GF-D8 (cell line): ENCODE measurements around the gene IFNE.

Source experiments
- DNase-seq: peaks from one replicate; lab custom pipeline; 2025; lab: John Stamatoyannopoulos, UW

IFNE gene, protein sequence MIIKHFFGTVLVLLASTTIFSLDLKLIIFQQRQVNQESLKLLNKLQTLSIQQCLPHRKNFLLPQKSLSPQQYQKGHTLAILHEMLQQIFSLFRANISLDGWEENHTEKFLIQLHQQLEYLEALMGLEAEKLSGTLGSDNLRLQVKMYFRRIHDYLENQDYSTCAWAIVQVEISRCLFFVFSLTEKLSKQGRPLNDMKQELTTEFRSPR

DNA sequence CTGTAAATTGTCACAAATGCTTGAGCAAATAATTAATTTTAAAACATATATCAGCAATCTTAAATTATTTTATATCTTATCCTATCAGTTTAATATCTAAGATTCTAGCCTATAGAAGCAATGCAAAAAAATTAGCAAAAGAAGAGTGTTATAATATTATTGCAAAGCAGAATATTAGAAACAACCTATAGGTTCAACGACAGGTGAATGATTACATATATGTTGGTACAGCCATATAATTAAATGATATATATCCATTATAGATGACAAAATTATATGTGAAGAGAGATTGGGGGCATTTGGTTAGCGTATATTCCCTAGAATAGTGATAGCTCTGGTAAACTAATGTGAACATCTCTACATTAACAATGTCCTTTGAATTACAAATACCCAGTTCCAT, at the start of gene IFNE:
Gene IFNE, minus strand, starts transcription at position 101 of the 400 bp plus-strand sequence. CDS start 619 bp downstream, outside the sequence.
- no peak for DNase-seq

DNA sequence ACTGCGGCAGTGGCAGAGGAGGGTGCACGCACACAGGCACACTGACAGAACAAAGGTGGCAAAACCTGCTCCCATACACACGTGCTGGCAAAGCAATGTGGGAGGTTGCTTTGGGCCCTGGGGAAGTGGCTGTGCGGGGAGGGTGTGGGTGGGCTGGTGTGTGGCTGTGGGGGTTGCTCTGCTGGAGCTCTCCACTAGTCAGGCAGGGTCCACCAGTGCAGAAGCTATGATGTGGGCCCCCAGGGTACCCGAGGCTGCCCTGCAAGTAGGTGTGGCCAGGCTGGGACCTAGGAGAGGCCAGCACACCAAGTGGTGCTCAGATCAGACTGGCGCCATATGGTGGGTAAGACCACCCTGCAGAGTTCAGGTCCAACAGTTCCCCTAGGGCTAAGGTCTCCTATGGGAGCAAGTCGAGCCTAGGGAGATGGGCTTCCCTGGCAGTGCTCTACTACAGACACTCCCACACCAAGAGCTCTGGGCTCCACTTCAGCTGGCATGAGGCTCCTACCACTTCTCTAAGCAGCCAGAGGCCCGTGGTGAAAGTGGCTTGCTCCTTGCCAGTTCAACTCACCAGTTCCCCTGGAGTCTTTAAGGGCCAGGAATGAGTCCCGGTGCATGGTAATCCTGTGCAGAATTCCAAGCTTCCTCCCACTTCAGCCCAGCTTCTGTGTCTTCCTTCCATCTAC, 46.2 kb upstream of the IFNE start:
- no peak for DNase-seq

DNA sequence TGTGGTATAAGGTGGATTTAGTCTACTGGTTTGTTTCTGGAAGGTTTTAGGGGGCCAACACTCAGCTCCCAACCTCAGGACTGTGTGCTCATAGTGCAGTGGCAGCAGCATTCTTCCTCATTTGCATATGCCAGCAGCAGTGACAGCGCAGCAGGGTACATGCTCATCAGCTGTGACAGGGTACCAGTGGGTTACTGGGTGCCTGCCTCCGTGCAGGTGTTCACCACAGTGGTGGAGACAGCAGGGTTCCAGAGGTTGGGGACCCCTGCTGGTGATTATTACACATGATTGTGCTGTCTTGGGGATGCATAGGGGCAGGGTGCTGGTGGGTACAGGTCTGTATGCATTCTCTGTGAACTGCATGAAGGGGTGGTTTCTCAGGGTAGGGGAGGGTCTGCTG, 45.5 kb upstream of the IFNE start:
- DNase-seq, result no peak

- no peak for DNase-seq
These were observed 43.1 kb upstream of the IFNE start for GRCh38 chr9:21525174-21525573.

- DNase-seq, result no peak
These were observed 42.2 kb upstream of the IFNE start for GRCh38 chr9:21524099-21524830.

DNA sequence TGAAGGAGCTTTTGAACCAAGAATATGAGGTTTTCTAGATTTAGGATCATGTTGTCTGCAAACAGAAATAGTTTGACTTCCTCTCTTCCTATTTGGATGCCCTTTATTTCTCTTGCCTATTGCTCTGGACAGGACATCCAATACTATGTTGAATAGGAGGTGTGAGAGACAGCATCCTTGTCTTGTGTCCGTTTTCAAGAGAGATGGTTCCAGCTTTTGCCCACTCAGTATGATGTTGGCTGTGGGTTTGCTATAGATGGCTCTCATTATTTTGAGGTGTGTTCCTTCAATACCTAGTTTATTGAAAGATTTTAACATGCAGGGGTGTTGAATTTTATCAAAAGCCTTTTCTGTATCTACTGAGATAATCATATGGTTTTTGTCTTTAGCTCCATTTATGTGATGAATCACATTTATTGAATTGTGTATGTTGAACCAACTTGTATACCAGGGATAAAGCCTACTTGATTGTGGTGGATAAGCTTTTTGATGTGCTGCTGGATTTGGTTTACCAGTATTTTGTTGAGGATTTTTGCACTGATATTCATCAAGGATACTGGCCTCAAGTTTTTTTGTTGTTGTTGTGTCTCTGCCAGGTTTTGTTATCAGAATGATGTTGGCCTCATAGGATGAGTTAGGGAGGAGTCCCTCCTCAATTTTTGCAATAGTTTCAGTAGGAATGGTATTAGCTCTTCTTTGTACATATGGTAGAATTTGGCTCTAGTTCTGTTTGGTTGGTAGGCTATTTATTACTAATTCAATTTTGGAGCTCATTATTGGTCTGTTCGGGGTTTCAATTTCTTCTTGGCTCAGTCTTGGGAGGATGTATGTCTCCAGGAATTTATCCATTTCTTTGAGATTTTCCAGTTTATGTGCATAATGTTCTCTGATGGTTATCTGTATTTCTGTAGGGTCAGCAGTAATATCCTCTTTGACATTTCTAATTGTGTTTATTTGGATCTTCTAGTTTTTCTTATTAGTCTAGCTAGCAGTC, 41.2 kb upstream of the IFNE start:
- DNase-seq, result no peak

DNA sequence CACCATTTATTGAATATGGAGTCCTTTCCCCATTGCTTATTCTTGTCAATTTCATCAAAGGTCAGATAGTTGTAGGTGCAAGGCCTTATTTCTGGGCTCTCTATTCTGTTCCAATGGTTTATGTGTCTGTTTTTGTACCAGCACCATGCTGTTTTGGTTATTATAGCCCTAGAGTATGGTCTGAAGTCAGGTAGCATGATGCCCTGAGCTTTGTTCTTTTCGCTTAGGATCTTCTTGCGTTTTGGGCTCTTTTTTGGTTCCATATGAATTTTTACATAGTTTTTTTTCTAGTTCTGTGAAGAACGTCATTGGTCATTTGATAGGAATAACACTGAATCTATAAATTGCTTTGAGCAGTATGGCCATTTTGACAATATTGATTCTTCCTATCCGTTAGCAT, 40.2 kb upstream of the IFNE start:
- DNase-seq, result no peak

DNA sequence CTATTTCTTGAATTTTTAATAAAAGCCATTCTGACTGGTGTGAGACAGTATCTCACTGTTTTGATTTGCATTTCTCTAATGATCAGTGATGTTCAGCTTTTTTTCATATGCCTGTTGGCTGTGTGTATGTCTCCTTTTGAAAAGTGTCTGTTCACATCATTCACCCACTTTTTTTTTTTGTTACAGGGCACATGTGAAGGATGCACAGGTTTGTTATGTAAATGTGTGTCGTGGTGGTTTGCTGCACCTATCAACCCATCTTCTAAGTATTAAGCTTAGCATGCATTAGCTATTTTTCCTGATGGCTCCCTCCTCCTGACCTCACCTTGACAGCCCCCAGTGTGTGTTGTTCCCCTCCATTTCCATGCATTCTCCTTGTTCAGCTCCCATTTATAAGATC, 39.3 kb upstream of the IFNE start:
- DNase-seq, result no peak

- DNase-seq, result no peak
These were observed 38.6 kb upstream of the IFNE start for GRCh38 chr9:21520501-21521228.

DNA sequence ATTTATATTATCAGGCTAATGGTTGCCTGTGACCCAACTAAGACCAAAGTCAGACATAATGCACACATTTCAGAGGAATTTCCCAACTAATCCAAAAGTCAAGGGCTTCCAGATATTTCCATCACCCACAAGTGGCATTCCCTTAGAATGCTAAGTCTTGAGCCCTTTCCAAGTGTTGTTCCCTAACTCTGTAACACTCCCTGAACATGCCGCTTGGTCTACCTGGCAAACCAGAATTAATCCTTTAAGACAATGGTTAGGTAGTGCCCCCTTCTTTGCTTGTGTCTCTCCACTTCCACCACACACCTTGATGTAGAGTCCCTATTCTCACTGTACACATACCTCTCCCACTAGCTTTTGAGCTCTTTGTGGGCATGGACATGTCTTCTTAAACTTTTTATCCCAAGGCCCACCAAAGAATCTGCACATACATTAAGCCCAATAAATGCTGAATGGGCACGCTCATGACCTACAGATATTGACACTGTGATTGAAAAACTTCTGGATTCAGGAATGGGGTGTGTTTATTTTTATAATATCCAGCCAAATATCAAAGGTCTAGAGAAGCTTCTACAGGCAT, 37.8 kb upstream of the IFNE start:
- DNase-seq, result no peak

DNA sequence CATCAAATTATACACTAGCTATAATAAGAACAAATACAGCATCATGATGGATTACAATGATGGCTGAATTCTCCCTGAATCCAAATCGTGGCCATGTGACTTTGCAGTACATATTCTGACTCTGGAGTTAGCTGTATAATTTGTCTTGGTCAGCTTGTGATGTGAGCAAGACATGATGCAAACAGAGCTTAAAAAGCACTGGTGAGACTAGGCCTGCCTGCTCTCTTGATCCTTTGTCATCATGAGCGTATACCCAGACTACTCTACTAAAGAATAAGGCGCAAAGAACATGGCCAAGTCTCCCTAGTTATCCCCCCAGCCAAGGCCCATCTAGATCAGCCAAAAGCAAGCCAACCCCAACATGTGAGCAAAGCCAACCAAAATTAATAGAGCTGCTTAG, 34.7 kb upstream of the IFNE start:
- DNase-seq, result no peak

- no peak for DNase-seq
These were observed 31.3 kb upstream of the IFNE start for GRCh38 chr9:21513431-21513830.

DNA sequence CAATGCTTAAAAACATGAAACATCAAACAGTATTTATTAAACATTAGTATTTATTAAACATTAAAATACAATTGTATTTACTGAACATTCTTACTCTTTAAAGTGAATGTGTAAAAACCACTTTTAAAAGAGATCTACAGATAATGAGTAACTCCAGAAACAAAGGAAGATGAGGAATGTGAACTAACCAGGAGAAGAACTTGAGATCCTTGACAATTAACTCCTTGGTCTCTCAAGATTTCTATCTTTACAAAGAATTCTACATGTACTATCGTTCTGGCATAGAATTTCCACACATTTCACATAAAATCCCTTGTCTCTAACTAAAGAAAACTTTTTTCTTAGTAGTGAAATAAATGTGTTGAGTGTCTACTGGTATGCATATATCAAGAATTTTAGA, 28.7 kb upstream of the IFNE start:
- no peak for DNase-seq

GRCh38 chr9:21507483-21507790, 25.3 kb upstream of the IFNE start:
- DNase-seq, result no peak

- no peak for DNase-seq
These were observed 24.7 kb upstream of the IFNE start for GRCh38 chr9:21506626-21507482.

DNA sequence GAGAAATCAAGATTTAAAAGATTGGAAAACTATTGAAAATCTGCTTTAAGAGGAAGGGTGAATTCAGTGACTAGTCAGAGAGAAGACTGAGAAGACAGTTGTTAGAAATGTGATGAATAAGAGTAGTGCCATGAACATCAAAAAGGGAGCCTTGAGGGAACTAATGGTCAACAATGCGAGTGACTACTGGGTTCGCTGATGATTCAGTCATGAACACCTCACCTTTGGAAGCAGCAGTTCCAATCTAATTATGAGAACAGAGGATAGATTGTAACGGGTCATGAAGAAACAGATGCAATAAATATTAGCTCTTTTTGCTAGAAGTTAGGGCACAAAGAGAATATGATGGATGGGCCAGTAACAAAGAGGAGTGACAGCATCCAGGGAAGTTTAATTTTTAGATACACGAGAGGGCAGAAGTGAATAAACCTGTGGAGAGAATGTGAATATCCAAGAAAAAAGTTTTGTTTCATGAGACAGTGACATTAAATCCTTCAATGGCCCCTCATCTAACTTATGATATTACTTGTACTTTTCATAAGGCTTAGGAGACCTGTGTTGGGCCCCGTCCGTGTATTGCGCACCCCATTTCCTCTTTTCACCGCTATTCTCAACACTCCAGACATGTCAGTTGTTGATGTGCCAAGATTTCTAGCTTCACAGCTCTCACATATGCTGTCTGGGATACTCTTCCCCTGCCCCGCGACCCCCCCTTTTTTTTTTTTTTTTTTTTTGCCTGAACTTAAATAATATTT, 23.5 kb upstream of the IFNE start:
- no peak for DNase-seq

GRCh38 chr9:21504894-21505293, 22.8 kb upstream of the IFNE start:
- no peak for DNase-seq

GRCh38 chr9:21504113-21504512, 22.0 kb upstream of the IFNE start:
- DNase-seq, result no peak

- no peak for DNase-seq
These were observed 20.5 kb upstream of the IFNE start for GRCh38 chr9:21502586-21502985.

DNA sequence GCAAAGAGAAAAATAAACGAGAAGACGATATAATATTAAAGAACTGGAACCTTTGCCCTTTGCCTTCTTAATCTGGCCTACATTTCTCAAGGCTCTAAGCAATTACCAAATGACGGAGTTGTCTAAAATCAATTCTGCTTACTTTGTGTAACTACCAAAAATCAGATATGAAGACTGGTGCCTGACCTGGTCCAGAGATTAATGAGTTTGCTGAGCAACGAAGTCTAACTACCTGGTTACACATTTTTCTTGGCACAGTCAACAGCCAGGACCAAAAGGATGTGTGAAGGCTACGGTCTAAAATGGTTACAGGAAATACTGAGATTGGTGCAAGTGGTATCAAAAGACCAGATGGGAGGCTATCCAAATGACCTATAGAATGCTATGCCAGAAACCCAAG, 17.8 kb upstream of the IFNE start:
- DNase-seq, result no peak
